T47D (cell line): ENCODE data around the gene ZFR.
"Not testable (repeated sequence)": the region's sequence is repeated elsewhere in the genome, so short reads cannot be mapped to it uniquely, and the experiment has no call there.

ENCODE experiments used
- DNase-seq, 2 experiments: peaks; one replicate each; pipeline versions ENCODE4 v3.0.0 to v3.0.0-alpha.2; 2011 to 2012; ENCODE audit warnings: low read depth in 1 of 2, low spot score in 1 of 2
- JUND ChIP-seq: IDR thresholded peaks from 2 replicates; pipeline ENCODE4 v1.6.1; 2012; ENCODE audit warnings: low read depth
- in situ Hi-C: cut with HindIII; loops from 2 replicates; pipeline ENCODE4 v1.10.0; 2016; ENCODE audit warnings: low sequenced_read_pairs, low pct_unique_long_range_greater_than_20kb

The ZFR gene

DNA sequence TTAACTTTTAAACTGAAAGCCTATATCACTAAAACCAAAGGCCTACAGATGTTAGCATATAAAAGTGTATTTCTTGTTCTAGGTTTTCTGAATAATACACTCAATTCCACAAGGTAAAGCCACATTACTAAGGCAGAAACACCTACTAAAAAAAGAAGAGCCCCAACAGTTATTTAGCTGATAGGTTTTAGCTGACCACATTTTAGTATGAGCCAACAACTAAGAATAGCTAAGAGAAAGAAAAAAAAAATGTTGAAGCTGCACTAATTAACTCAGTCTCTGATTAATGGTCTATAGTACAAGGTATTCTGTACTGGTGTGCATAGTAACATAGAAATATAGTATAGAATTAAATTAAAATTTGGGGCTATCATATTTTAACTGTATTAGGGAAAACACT lies 23.5 kb downstream of the ZFR start:
- TF ChIP-seq JUND, result no peak
- no peak for DNase-seq
- in situ Hi-C loops, result no loop called here

DNA sequence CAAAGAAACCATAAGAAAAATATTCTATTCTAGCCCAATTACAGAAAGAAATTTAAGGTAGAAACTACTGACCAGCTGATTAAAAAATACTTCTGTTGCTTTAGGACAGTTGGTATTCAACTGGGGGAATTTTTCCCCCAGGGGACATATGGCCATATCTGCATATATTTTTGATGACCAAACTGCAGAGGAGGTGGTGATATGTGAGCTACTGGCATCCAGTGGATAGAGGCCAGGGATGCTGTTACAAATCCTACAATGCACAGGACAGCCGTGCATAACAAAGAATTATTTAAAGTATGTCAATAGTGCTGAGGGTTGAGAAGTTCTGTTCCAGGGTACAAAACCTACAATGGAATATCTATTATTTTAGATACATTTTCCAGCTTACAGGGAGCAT lies 24.0 kb downstream of the ZFR start:
- in situ Hi-C loops, result no loop called here
- no peak for DNase-seq
- no peak for TF ChIP-seq JUND

DNA sequence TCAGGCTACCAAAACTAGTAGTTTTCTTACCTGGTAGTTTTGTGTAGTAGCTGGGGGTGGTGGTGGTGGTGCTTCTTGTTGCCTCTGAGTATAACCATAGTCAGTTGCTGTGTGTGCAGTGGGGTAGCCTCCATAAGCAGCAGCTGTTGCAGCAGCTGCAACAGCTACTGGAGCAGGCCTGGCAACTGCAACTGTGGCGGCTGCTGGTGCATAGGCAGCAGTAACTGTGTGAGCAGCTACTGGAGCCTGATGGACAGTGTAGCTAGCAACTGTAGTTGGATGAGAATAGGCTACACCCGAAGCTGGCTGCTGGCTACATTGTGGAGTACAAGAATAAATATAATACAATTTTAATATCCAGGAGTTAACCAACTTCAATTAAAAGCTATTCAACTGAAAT lies 24.7 kb downstream of the ZFR start:
- no peak for TF ChIP-seq JUND
- DNase-seq, result no peak
- in situ Hi-C loops, result no loop called here

DNA sequence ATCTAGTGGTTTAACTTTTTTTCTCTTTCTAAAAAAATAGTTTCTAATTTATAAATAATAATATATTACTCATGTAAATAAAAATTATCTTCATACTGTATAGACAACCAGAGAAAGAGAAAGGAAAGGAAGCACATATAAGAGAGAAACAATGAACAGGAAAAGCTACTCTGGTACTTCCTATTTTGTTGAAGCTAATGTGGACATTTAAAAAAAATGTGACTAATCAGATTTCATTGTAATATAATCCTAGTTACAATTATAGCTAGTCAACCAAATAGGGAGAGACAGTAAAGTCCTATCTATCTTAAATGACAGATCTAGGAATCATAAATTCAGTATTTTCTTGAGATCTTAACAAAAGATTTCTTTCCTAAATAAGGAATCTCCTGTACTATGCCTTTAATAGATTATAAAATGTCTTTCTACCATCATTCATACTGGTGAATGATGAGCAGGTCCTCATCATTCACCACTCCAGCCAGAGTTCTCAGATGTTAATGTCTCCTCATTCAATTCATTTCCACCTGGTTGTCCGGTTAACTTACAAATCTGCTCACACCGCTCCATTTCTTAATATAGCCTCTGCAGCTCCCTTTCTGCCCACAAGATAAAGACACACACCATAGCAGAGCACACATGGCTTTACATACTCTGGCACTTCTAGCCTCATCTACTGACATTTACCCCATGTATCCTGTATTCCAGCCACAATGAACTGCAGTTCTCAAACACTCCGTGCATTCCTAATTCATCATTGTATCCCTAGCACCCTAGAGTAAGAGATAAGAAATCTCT lies 30.9 kb downstream of the ZFR start:
- no peak for TF ChIP-seq JUND
- in situ Hi-C loops, result no loop called here
- no peak for DNase-seq

DNA sequence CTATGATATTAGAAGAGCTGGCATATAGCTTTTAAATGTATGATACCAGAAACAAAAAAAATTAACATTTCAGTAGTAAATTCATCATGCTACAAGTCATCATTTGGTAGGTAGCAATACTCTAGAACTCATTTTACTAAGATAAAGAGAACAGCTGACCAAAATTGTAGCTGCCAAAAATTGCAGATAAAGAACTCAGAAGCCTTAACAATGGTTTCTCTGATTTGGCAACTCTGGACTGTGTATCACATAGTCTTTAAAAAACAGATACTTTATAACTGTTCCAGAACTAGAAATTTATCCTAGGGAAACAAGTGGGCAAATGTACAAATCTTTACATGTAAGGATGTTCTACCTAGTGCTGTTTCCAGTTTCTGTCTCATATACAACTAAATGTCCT lies 33.9 kb downstream of the ZFR start:
- TF ChIP-seq JUND, result no peak
- no peak for DNase-seq
- in situ Hi-C loops, result no loop called here

DNA sequence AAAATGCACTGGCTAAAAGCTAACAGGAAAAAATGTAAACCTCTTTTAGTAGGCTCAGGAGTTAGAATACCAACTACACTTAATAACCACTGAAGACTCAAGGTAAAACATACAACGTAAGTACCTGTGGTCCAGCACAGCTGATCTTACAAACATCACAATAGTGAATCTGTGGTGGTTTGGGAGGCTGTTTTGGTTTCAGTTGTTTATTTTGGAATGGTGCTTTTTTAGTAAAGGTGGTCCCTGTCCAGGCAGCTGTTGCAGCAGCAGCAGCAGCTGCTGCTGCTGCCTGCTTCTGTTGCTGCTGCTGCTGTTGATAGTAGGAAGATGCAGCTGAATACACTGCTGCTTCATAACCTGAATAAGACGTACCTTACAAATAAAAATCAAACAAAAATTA lies 37.9 kb downstream of the ZFR start:
- no peak for DNase-seq
- TF ChIP-seq JUND, result no peak
- in situ Hi-C loops, result no loop called here

DNA sequence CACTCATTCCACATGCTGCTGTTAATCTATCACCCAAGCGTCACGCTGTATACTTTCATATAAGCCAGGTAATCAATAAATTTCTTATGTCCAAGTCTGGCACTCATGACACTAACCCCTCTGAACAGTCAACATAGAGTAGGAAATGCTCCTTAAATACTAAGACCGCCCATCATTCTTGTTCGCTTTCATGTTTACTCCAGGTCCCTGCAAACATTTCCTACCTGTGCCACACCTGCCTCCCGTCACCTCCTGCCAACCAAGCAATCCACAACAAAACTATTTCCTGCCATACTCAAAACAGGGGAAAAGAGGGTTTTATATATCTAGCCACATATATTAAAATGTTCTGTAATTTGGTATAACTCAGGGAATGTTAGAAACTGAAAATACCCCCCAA lies 39.0 kb downstream of the ZFR start:
- DNase-seq, result no peak
- no peak for TF ChIP-seq JUND
- in situ Hi-C loops, result no loop called here

DNA sequence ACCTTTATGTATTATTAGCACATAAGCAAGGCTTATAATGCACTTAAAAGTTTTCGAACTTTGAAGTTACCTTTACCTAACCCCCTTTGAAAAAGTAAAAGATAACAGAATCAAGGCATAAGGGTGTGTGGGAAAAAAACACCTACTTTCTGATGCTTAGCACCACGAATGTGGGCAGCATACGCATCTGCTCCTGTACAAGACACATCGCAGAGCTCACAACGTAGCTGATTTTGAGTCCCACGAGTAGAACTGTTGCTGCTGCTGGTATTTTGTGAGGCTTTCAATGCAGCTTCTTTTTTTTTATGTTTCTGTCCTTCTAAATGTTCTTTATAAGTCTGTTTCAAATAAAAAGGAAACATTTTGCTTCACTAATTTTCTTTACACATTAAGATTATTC lies 40.8 kb downstream of the ZFR start:
- in situ Hi-C loops, result no loop called here
- no peak for DNase-seq
- TF ChIP-seq JUND, result no peak

DNA sequence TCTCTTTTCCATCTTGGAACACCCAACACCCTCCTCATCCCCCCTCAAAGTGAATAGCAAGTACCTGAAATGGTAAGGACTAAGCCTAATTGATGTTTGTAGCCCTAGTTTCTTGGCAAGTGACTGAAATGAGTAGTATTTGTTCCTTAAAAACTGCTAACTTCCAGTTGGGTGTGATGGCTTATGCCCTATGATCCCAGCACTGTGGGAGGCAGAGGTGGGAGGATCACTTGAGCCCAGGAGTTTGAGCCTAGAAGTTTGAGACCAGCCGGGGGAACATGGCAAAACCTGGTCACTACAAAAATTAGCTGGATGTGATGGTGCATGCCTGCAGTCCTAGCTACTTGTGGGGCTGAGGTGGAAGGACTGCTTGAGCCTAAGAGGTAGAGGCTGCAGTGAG lies 44.1 kb downstream of the ZFR start:
- no peak for TF ChIP-seq JUND
- no peak for DNase-seq
- in situ Hi-C loops, result no loop called here

DNA sequence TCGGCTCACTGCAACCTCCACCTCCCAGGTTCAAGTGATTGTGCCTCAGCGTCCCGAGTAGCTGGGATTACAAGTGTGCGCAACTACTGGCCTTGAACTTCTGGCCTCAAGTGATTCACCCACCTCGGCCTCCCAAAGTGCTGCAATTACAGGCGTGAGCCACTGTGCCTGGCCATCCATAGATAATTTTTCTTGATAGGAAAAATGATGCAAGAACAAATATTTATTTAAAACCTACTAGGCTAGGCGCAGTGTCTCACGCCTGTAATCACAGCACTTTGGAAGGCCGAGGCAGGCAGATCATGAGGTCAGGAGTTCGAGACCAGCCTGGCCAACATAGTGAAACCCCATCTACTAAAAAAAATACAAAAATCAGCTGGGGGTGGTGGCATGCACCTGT lies 45.8 kb downstream of the ZFR start:
- DNase-seq, in situ Hi-C loops: not testable (repeated sequence)

DNA sequence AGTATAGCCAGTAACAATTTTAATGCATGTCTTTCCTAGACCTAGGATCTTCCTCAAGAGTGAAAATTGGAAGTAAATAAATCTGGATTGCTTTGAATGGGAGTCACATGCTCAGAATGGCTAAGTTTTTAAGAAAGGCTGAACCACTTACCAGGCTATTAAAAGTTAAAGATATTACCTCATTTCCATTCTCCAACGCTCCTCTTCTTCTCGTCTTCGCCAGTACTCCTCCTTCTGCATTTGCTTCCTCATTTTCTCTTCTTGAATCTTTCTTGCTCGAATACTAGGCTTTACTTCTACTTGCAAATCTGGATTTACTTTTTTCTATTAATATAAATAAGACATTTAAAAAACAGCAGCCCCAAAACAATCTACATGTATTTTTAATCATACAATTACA lies 49.6 kb downstream of the ZFR start:
- no peak for DNase-seq
- TF ChIP-seq JUND, result no peak
- in situ Hi-C loops, result no loop called here

DNA sequence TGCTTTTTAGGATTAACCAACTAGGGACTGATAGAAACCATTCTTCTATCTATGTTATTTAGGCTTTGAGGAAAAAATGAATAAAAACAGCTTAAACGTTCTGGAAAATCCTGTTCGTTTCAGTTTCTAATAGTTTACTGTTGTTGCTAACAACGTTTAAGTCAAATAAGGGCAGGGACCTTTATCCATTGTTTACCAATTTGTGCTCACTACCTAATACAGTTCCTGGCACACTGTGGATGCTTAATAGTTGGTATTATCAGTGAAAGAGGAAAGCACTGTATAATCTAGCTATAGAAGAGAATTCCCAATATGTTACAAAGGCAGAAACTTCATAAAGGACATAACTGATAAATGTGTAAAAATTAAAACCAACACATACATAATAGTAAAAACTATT lies 52.5 kb downstream of the ZFR start:
- no peak for TF ChIP-seq JUND
- in situ Hi-C loops, result no loop called here
- no peak for DNase-seq

DNA sequence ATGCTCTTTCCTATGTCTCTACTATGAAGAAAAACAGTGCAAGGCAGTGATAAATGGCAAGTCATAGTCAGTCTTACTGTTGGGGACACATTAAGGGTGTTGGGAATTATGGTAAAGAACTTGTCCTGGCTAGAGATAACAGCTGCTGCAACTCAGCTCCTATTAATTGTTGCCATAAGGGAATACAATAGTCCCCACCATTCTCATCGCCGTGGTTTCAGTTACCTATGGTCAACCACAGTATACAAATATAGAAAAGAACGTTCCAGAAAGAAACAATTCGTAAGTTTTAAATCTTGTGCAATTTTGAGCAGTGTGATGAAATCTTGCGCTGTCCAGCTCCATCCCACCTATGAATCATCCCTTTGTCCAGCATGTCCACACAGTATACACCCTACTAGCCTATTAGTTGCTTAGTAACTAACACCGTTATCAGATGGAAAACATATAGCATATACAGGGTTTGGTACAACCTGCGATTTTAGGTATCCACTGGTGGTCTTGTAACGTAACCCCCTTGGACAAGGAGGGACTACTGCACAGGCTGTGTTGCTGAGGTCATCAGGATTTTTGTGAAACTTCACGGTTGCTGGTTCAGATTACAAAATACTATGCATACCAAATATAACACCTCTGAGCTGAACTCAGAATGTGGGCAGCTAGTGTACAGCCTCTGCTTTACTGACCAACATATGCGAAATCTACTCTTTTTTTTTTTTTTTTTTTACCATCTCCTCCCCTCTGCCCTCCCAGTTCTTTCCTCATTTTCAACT lies 53.5 kb downstream of the ZFR start:
- TF ChIP-seq JUND, result no peak
- DNase-seq, result no peak
- in situ Hi-C loops, result no loop called here
